Caco-2 (cell line): ENCODE measurements around the gene UGGT2. TPM values are rescaled to one million over a fixed set of nuclear protein-coding genes. Genes with fewer than 3 reads are reported as not detected.
A peak's percentile ranks its signal among the peaks of the same experiment; 100 is the strongest.

Experiments used
- BruUV-seq: library from RNA; stranded (reverse); fragments of 400-500 nt; replicated peaks from 2 replicates; lab custom pipeline; 2021; lab: Mats Ljungman, UMichigan
- CTCF ChIA-PET: fragments of 300-600 bp; sonication (Branson Sonifier 250); formaldehyde crosslinking; loops from one replicate; lab custom pipeline; 2022; ENCODE audit warnings: antibody characterized with exemption; lab: Charles Lee
- POLR2A ChIA-PET: fragments of 300-600 bp; sonication (Branson Sonifier 250); formaldehyde crosslinking; loops from one replicate; lab custom pipeline; 2022; ENCODE audit warnings: antibody characterized with exemption; lab: Charles Lee
- DNase-seq, 2 experiments: peaks; one replicate each; pipeline versions ENCODE4 v3.0.0 to v3.0.0-alpha.2; 2020 to 2022
- H3K27me3 ChIP-seq: replicated peaks from 2 replicates; pipeline ENCODE4 v1.6.0; 2011; ENCODE audit warnings: low read length; ENCODE audit not compliant: control insufficient read depth, insufficient read depth
- H3K36me3 ChIP-seq: 2 replicates; pipeline ENCODE4 v1.5.1; 2011; ENCODE audit warnings: low read length; ENCODE audit not compliant: control insufficient read depth, insufficient read depth
- H3K4me1 ChIP-seq: fragments of 250-450 bp; sonication (Bioruptor Pico); 2 replicates; pipeline ENCODE4 v1.5.1; 2020; ENCODE audit warnings: mild to moderate bottlenecking
- H3K4me3 ChIP-seq: 2 replicates; pipeline ENCODE4 v1.5.1; 2011; ENCODE audit warnings: low read depth, mild to moderate bottlenecking, control low read depth, low read length
- H3K9me3 ChIP-seq: fragments of 250-450 bp; sonication (Bioruptor Pico); 2 replicates; pipeline ENCODE4 v1.5.1; 2020; ENCODE audit warnings: mild to moderate bottlenecking, moderate library complexity
- H3K27ac Mint-ChIP-seq: one replicate; pipeline ENCODE4 v1.8.0; 2022; ENCODE audit warnings: mixed read lengths; ENCODE audit not compliant: unreplicated experiment
- H3K27me3 Mint-ChIP-seq: one replicate; pipeline ENCODE4 v1.8.0; 2022; ENCODE audit warnings: mixed read lengths; ENCODE audit not compliant: insufficient read depth, unreplicated experiment
- H3K36me3 Mint-ChIP-seq: one replicate; pipeline ENCODE4 v1.8.0; 2022; ENCODE audit warnings: mild to moderate bottlenecking, mixed read lengths; ENCODE audit not compliant: insufficient read depth, unreplicated experiment
- H3K4me1 Mint-ChIP-seq: one replicate; pipeline ENCODE4 v1.8.0; 2022; ENCODE audit warnings: low read depth, mixed read lengths; ENCODE audit not compliant: unreplicated experiment
- H3K4me3 Mint-ChIP-seq: one replicate; pipeline ENCODE4 v1.8.0; 2022; ENCODE audit warnings: mild to moderate bottlenecking, moderate library complexity, mixed read lengths; ENCODE audit not compliant: unreplicated experiment
- H3K9me3 Mint-ChIP-seq: one replicate; pipeline ENCODE4 v1.8.0; 2022; ENCODE audit warnings: mixed read lengths; ENCODE audit not compliant: unreplicated experiment
- CTCF ChIP-seq, 2 experiments: fragments of 200-600 bp in 1 of 2; IDR thresholded peaks; 1 replicate in 1 of 2; 2 replicates in 1 of 2; pipeline versions ENCODE4 v1.5.1 to v1.8.0; 2011 to 2022; ENCODE audit warnings: antibody characterized with exemption in 1 of 2, control low read depth in 1 of 2, inconsistent platforms in 1 of 2, low read depth in 1 of 2, low read length in 1 of 2, mild to moderate bottlenecking in 1 of 2, moderate library complexity in 1 of 2; ENCODE audit not compliant: insufficient read depth in 1 of 2, severe bottlenecking in 1 of 2, unreplicated experiment in 1 of 2
- intact Hi-C: fragments of 100-400 bp; cut with micrococcal nuclease; formaldehyde crosslinking; loops from one replicate; pipeline ENCODE4 v1.10.0; 2022; ENCODE audit not compliant: unreplicated experiment
- total RNA-seq: library from RNA; stranded (reverse); gene quantifications from 2 replicates; pipeline ENCODE4 v1.2.3, GENCODE V29; 2022

Gene UGGT2
- total RNA-seq, 1 experiment from 2014 or later = 35.5 TPM

GRCh38 chr13:95954266-95954665, 98.9 kb downstream of the UGGT2 start:
- H3K4me3 ChIP-seq = no peak overlapping the region
- Mint-ChIP-seq H3K27me3 (no peaks in the 10 kb centered on the region), H3K9me3 (peaks cover 12% of the 10 kb centered on the region), H3K4me1 (peaks cover 31% of the 10 kb centered on the region), H3K36me3 (peaks cover 16% of the 10 kb centered on the region), H3K4me3 (no peak overlapping the region), H3K27ac (peak overlapping the region; percentile 80)
- DNase-seq = peak; percentile 55
- no peaks in the 10 kb centered on the region for H3K27me3 ChIP-seq
- CTCF ChIA-PET = no interaction called here
- peaks cover 36% of the 10 kb centered on the region for H3K4me1 ChIP-seq
- H3K9me3 ChIP-seq = peaks cover 9% of the 10 kb centered on the region
- TF ChIP-seq CTCF (IDR thresholded peaks at IDR 0.05; ENCODE audit: insufficient read depth in 1 of 2, low read depth in 1 of 2, low read length in 1 of 2, severe bottlenecking in 1 of 2, unreplicated experiment in 1 of 2) = no peak
- intact Hi-C loops = loop anchor here (1.0 kb wide), 2 partner anchors 26 to 30 kb away; no protein-coding TSS in a partner anchor
- POLR2A ChIA-PET = no interaction called here
- no TSS peak for BruUV-seq
- H3K36me3 ChIP-seq = peaks cover 1% of the 10 kb centered on the region; the same call in 1 of the 2 replicates

GRCh38 chr13:95950103-95950502, 103.1 kb downstream of the UGGT2 start:
- no TSS peak for BruUV-seq
- Mint-ChIP-seq H3K4me1 (peaks cover 26% of the 10 kb centered on the region), H3K4me3 (no peak overlapping the region), H3K9me3 (peaks cover 12% of the 10 kb centered on the region), H3K27ac (no peak overlapping the region), H3K27me3 (no peaks in the 10 kb centered on the region), H3K36me3 (peaks cover 20% of the 10 kb centered on the region)
- Histone ChIP-seq H3K9me3 (no peaks in the 10 kb centered on the region), H3K4me3 (no peak overlapping the region), H3K27me3 (no peaks in the 10 kb centered on the region), H3K4me1 (peaks cover 28% of the 10 kb centered on the region), H3K36me3 (no peaks in the 10 kb centered on the region)
- CTCF ChIA-PET = no interaction called here
- no peak for TF ChIP-seq CTCF (IDR thresholded peaks at IDR 0.05; ENCODE audit: insufficient read depth in 1 of 2, low read depth in 1 of 2, low read length in 1 of 2, severe bottlenecking in 1 of 2, unreplicated experiment in 1 of 2)
- intact Hi-C loops = no loop called here
- POLR2A ChIA-PET = no interaction called here
- no peak for DNase-seq

GRCh38 chr13:95948656-95949055, 104.5 kb downstream of the UGGT2 start:
- Mint-ChIP-seq H3K27ac (no peak overlapping the region), H3K4me3 (no peak overlapping the region), H3K4me1 (peaks cover 13% of the 10 kb centered on the region), H3K9me3 (peaks cover 12% of the 10 kb centered on the region), H3K27me3 (no peaks in the 10 kb centered on the region), H3K36me3 (peaks cover 20% of the 10 kb centered on the region)
- CTCF ChIA-PET = no interaction called here
- Histone ChIP-seq H3K9me3 (no peaks in the 10 kb centered on the region), H3K27me3 (no peaks in the 10 kb centered on the region), H3K4me3 (no peak overlapping the region), H3K36me3 (no peaks in the 10 kb centered on the region), H3K4me1 (peaks cover 14% of the 10 kb centered on the region)
- intact Hi-C loops = no loop called here
- POLR2A ChIA-PET = no interaction called here
- TF ChIP-seq CTCF (IDR thresholded peaks at IDR 0.05; ENCODE audit: insufficient read depth in 1 of 2, low read depth in 1 of 2, low read length in 1 of 2, severe bottlenecking in 1 of 2, unreplicated experiment in 1 of 2) = no peak
- no peak for DNase-seq
- BruUV-seq = no TSS peak
